Ectodermal cell (in vitro differentiated cells): ENCODE measurements around the gene MFAP4.

Experiments used
- H3K27ac ChIP-seq: 2 replicates; pipeline ENCODE4 v1.7.0; 2013; ENCODE audit warnings: mild to moderate bottlenecking, low read depth, low read length; ENCODE audit not compliant: insufficient read depth, poor library complexity, severe bottlenecking
- H3K27me3 ChIP-seq: 2 replicates; pipeline ENCODE4 v1.7.0; 2013; ENCODE audit warnings: mild to moderate bottlenecking, low read length; ENCODE audit not compliant: insufficient read depth, control insufficient read depth, poor library complexity, severe bottlenecking
- H3K36me3 ChIP-seq: one replicate; pipeline ENCODE4 v1.7.0; 2013; ENCODE audit warnings: low read length; ENCODE audit not compliant: control insufficient read depth, insufficient read depth
- H3K4me1 ChIP-seq: one replicate; pipeline ENCODE4 v1.7.0; 2013; ENCODE audit warnings: low read length; ENCODE audit not compliant: control insufficient read depth, insufficient read depth
- H3K4me3 ChIP-seq: 2 replicates; pipeline ENCODE4 v1.7.0; 2013; ENCODE audit warnings: low read depth, low read length, control low read depth; ENCODE audit not compliant: insufficient read depth
- H3K9me3 ChIP-seq: 2 replicates; pipeline ENCODE4 v1.7.0; 2013; ENCODE audit warnings: mild to moderate bottlenecking, low read length, moderate library complexity; ENCODE audit not compliant: control insufficient read depth
- WGBS, 2 experiments: methylation state at CpG; one replicate each; pipeline ENCODE4 v1.1.7; 2013; ENCODE audit warnings: missing lambda C conversion rate in 2 of 2; 5-methylcytosine and 5-hydroxymethylcytosine counted together

Gene MFAP4

DNA sequence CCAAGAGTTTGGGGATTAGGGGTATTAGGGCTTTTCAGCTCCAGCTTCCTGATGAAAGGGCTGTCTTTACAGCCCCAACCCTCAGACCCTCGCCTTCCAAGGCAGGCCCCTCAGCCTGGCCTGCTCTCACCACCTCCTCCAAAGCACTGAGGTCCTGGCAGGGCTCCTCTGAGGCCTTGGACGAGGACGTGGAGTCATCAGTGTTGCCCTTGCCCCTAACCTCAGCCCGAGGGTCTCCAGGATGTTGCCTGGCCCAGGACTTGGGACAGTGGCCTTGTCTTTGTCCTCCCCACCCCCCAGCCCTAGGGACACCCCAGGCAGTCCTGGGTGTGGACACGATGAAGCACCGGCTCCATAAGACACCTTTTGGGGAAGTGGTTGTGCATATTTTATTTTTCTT lies 52.7 kb downstream of the MFAP4 start:
- WGBS, 2 experiments, result 90 to 94% methylated on average over 6 of the region's 6 CpGs

DNA sequence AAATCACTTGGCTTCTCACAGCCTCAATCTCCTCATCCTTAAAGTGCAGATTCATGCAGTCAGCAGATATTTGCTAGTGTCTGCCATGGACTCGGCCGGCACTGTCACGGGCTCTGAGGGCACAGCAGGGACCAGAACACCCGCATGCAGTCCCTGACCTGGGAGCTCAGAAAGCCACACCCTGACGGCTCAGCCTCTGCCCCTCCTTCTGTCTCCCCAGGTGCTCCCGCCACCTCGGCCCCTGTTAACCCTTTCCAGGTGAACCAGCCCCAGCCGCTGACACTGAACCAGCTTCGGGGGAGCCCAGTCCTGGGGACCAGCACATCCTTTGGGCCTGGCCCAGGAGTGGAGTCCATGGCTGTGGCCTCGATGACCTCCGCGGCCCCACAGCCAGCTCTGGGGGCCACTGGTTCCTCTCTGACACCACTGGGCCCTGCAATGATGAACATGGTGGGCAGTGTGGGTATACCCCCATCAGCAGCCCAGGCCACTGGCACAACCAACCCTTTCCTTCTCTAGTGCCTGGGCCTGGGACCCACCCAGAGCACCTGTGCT lies 53.2 kb downstream of the MFAP4 start:
- Histone ChIP-seq H3K27ac (no peak overlapping the region), H3K36me3 (no peaks in the 10 kb centered on the region), H3K9me3 (no peaks in the 10 kb centered on the region), H3K4me1 (peaks cover 15% of the 10 kb centered on the region), H3K27me3 (no peaks in the 10 kb centered on the region), H3K4me3 (no peak overlapping the region)
- 77% methylated on average over 12 of the region's 12 CpGs for WGBS, 2 experiments

More for the DNA sequence above, 52.7 kb downstream of the MFAP4 start:
- Histone ChIP-seq H3K27ac (no peak overlapping the region), H3K27me3 (no peaks in the 10 kb centered on the region), H3K36me3 (no peaks in the 10 kb centered on the region), H3K9me3 (no peaks in the 10 kb centered on the region), H3K4me1 (peaks cover 15% of the 10 kb centered on the region), H3K4me3 (no peak overlapping the region)
